Measurements from ENCODE around the gene SMIM10L2A.

The SMIM10L2A gene

GRCh38 chrX:135436456-135436855 is 14.7 kb downstream of the SMIM10L2A start:
- Histone ChIP-seq H3K9me3 (ENCODE audit: control extremely low read depth in 1 of 5, control insufficient read depth in 4 of 5, insufficient read depth in 2 of 5, low read depth in 1 of 5, low read length in 4 of 5) (peaks cover 0 to 29% (median 5%) of the 10 kb centered on the region in 5 experiments), H3K27me3 (replicated peaks in 2 of 5; ENCODE audit: control insufficient read depth in 4 of 5, insufficient read depth in 5 of 5, low read length in 4 of 5) (peaks cover 0 to 3% (median 0%) of the 10 kb centered on the region in 5 experiments), H3K27ac (ENCODE audit: insufficient read depth in 1 of 2, low read depth in 1 of 2, low read length in 2 of 2, poor library complexity in 1 of 2, severe bottlenecking in 2 of 2) (no peak overlapping the region), H3K36me3 (ENCODE audit: control insufficient read depth in 4 of 4, insufficient read depth in 4 of 4, low read length in 3 of 4) (no peaks in the 10 kb centered on the region), H3K4me1 (ENCODE audit: control extremely low read depth in 1 of 4, control insufficient read depth in 4 of 4, insufficient read depth in 4 of 4, low read length in 3 of 4) (no peaks in the 10 kb centered on the region), H3K4me3 (ENCODE audit: control insufficient read depth in 1 of 7, extremely low read depth in 1 of 7, insufficient read depth in 4 of 7, low read depth in 2 of 7, low read length in 6 of 7) (no peak overlapping the region)
- ChIA-PET CTCF (interaction anchor here (1.4 kb wide), 1 partner anchor 17 kb away, joined by 4 read pairs; no protein-coding TSS in a partner anchor), POLR2A (no interaction called here)
- DNase-seq: no peak
- WGBS (ENCODE audit: insufficient coverage): 83% methylated on average over 32 of the region's 32 CpGs

- no peak for DNase-seq
- H3K4me3 ChIP-seq (ENCODE audit: control insufficient read depth in 1 of 7, extremely low read depth in 1 of 7, insufficient read depth in 4 of 7, low read depth in 2 of 7, low read length in 6 of 7): no peak overlapping the region
- H3K36me3 ChIP-seq (ENCODE audit: control insufficient read depth in 4 of 4, insufficient read depth in 4 of 4, low read length in 3 of 4): no peaks in the 10 kb centered on the region
- no peak overlapping the region for H3K27ac ChIP-seq (ENCODE audit: insufficient read depth in 1 of 2, low read depth in 1 of 2, low read length in 2 of 2, poor library complexity in 1 of 2, severe bottlenecking in 2 of 2)
- WGBS (ENCODE audit: insufficient coverage): 93% methylated on average over 44 of the region's 49 CpGs
- POLR2A ChIA-PET: no interaction called here
- CTCF ChIA-PET: no interaction called here
- H3K4me1 ChIP-seq (ENCODE audit: control extremely low read depth in 1 of 4, control insufficient read depth in 4 of 4, insufficient read depth in 4 of 4, low read length in 3 of 4): no peaks in the 10 kb centered on the region
- peaks cover 0 to 3% (median 0%) of the 10 kb centered on the region in 5 experiments for H3K27me3 ChIP-seq (replicated peaks in 2 of 5; ENCODE audit: control insufficient read depth in 4 of 5, insufficient read depth in 5 of 5, low read length in 4 of 5)
- peaks cover 0 to 24% (median 3%) of the 10 kb centered on the region in 5 experiments for H3K9me3 ChIP-seq (ENCODE audit: control extremely low read depth in 1 of 5, control insufficient read depth in 4 of 5, insufficient read depth in 2 of 5, low read depth in 1 of 5, low read length in 4 of 5)
These were observed 15.5 kb downstream of the SMIM10L2A start for GRCh38 chrX:135436966-135437866.

GRCh38 chrX:135437867-135438733 is 16.4 kb downstream of the SMIM10L2A start:
- Histone ChIP-seq H3K36me3 (ENCODE audit: control insufficient read depth in 4 of 4, insufficient read depth in 4 of 4, low read length in 3 of 4) (no peaks in the 10 kb centered on the region), H3K9me3 (ENCODE audit: control extremely low read depth in 1 of 5, control insufficient read depth in 4 of 5, insufficient read depth in 2 of 5, low read depth in 1 of 5, low read length in 4 of 5) (peaks cover 0 to 15% (median 0%) of the 10 kb centered on the region in 5 experiments), H3K4me1 (ENCODE audit: control extremely low read depth in 1 of 4, control insufficient read depth in 4 of 4, insufficient read depth in 4 of 4, low read length in 3 of 4) (no peaks in the 10 kb centered on the region), H3K27ac (ENCODE audit: insufficient read depth in 1 of 2, low read depth in 1 of 2, low read length in 2 of 2, poor library complexity in 1 of 2, severe bottlenecking in 2 of 2) (no peak overlapping the region), H3K4me3 (ENCODE audit: control insufficient read depth in 1 of 7, extremely low read depth in 1 of 7, insufficient read depth in 4 of 7, low read depth in 2 of 7, low read length in 6 of 7) (no peak overlapping the region), H3K27me3 (replicated peaks in 2 of 5; ENCODE audit: control insufficient read depth in 4 of 5, insufficient read depth in 5 of 5, low read length in 4 of 5) (peaks cover 0 to 3% (median 0%) of the 10 kb centered on the region in 5 experiments)
- POLR2A ChIA-PET: no interaction called here
- no peak for DNase-seq
- CTCF ChIA-PET: no interaction called here
- 90% methylated on average over 28 of the region's 28 CpGs for WGBS (ENCODE audit: insufficient coverage)

GRCh38 chrX:135438734-135439043 is 16.9 kb downstream of the SMIM10L2A start:
- H3K4me3 ChIP-seq (ENCODE audit: control insufficient read depth in 1 of 7, extremely low read depth in 1 of 7, insufficient read depth in 4 of 7, low read depth in 2 of 7, low read length in 6 of 7): no peak overlapping the region
- no peaks in the 10 kb centered on the region for H3K36me3 ChIP-seq (ENCODE audit: control insufficient read depth in 4 of 4, insufficient read depth in 4 of 4, low read length in 3 of 4)
- no peaks in the 10 kb centered on the region for H3K4me1 ChIP-seq (ENCODE audit: control extremely low read depth in 1 of 4, control insufficient read depth in 4 of 4, insufficient read depth in 4 of 4, low read length in 3 of 4)
- POLR2A ChIA-PET: no interaction called here
- CTCF ChIA-PET: no interaction called here
- no peak for DNase-seq
- peaks cover 0 to 9% (median 0%) of the 10 kb centered on the region in 5 experiments for H3K9me3 ChIP-seq (ENCODE audit: control extremely low read depth in 1 of 5, control insufficient read depth in 4 of 5, insufficient read depth in 2 of 5, low read depth in 1 of 5, low read length in 4 of 5)
- H3K27ac ChIP-seq (ENCODE audit: insufficient read depth in 1 of 2, low read depth in 1 of 2, low read length in 2 of 2, poor library complexity in 1 of 2, severe bottlenecking in 2 of 2): no peak overlapping the region
- WGBS (ENCODE audit: insufficient coverage): 86% methylated on average over 7 of the region's 7 CpGs
- H3K27me3 ChIP-seq (replicated peaks in 2 of 5; ENCODE audit: control insufficient read depth in 4 of 5, insufficient read depth in 5 of 5, low read length in 4 of 5): peaks cover 0 to 3% (median 0%) of the 10 kb centered on the region in 5 experiments

DNA sequence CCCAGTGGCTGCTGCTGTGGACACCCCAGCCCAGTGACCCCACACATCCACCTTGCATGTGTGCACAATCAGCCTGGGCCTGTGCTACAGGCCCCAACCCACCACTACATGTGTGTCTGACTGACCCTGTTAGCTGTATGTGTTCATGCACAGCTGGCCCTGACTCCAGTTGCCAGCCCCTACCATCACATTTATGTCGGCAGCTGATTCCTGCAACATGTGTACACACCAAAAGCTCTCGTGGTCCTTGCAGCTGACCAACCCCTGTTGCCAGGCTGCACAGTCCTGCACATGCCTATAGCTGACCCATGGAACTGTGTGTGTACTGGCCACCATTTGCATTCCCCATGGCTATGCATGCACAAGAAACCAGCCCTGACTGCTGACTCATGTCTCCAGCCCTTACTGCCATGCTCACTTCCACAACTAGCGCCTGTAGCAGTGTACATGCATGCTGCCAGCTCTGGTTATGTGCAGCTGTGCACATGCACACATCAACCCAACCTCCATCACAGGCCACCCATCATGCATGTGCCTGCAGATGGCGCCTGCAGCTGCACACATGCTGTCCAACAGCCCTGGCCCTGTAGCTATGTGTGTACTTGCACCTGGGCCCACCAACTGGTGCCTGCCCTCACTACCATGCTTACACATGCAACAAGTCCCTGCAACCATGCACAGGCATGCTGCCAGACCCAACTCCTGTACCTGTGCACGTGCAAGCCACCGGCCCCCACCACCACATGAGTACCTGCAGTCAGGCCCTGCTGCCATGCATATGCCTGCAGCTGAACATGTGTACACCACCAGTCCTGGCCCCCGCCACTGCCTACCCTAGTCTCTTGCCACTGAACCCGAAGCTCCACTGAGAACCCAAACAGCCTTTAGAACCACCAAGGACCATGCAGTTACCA is 28.1 kb downstream of the SMIM10L2A start:
- H3K9me3 ChIP-seq (ENCODE audit: control extremely low read depth in 1 of 5, control insufficient read depth in 4 of 5, insufficient read depth in 2 of 5, low read depth in 1 of 5, low read length in 4 of 5): no peaks in the 10 kb centered on the region
- WGBS (ENCODE audit: insufficient coverage): 86% methylated on average over 7 of the region's 8 CpGs
- CTCF ChIA-PET: no interaction called here

GRCh38 chrX:135453381-135453780 is 31.6 kb downstream of the SMIM10L2A start:
- ChIA-PET CTCF (interaction anchor here (1.9 kb wide), 1 partner anchor 18 kb away, joined by 4 read pairs; no protein-coding TSS in a partner anchor), POLR2A (no interaction called here)
- DNase-seq: no peak
- H3K9me3 ChIP-seq (ENCODE audit: control extremely low read depth in 1 of 5, control insufficient read depth in 4 of 5, insufficient read depth in 2 of 5, low read depth in 1 of 5, low read length in 4 of 5): peaks cover 0 to 2% (median 0%) of the 10 kb centered on the region in 5 experiments
- H3K36me3 ChIP-seq (ENCODE audit: control insufficient read depth in 4 of 4, insufficient read depth in 4 of 4, low read length in 3 of 4): no peaks in the 10 kb centered on the region
- no peaks in the 10 kb centered on the region for H3K4me1 ChIP-seq (ENCODE audit: control extremely low read depth in 1 of 4, control insufficient read depth in 4 of 4, insufficient read depth in 4 of 4, low read length in 3 of 4)
- H3K27ac ChIP-seq (ENCODE audit: insufficient read depth in 1 of 2, low read depth in 1 of 2, low read length in 2 of 2, poor library complexity in 1 of 2, severe bottlenecking in 2 of 2): no peak overlapping the region
- H3K4me3 ChIP-seq (ENCODE audit: control insufficient read depth in 1 of 7, extremely low read depth in 1 of 7, insufficient read depth in 4 of 7, low read depth in 2 of 7, low read length in 6 of 7): no peak overlapping the region
- 65% methylated on average over 3 of the region's 3 CpGs for WGBS (ENCODE audit: insufficient coverage)
- no peaks in the 10 kb centered on the region for H3K27me3 ChIP-seq (replicated peaks in 2 of 5; ENCODE audit: control insufficient read depth in 4 of 5, insufficient read depth in 5 of 5, low read length in 4 of 5)

More for the DNA sequence above, 28.1 kb downstream of the SMIM10L2A start:
- Histone ChIP-seq H3K4me3 (ENCODE audit: control insufficient read depth in 1 of 7, extremely low read depth in 1 of 7, insufficient read depth in 4 of 7, low read depth in 2 of 7, low read length in 6 of 7) (no peak overlapping the region), H3K36me3 (ENCODE audit: control insufficient read depth in 4 of 4, insufficient read depth in 4 of 4, low read length in 3 of 4) (no peaks in the 10 kb centered on the region), H3K4me1 (ENCODE audit: control extremely low read depth in 1 of 4, control insufficient read depth in 4 of 4, insufficient read depth in 4 of 4, low read length in 3 of 4) (no peaks in the 10 kb centered on the region), H3K27ac (ENCODE audit: insufficient read depth in 1 of 2, low read depth in 1 of 2, low read length in 2 of 2, poor library complexity in 1 of 2, severe bottlenecking in 2 of 2) (no peak overlapping the region), H3K27me3 (replicated peaks in 2 of 5; ENCODE audit: control insufficient read depth in 4 of 5, insufficient read depth in 5 of 5, low read length in 4 of 5) (no peaks in the 10 kb centered on the region)
- POLR2A ChIA-PET: no interaction called here
- no peak for DNase-seq
